ENCODE results near the gene PHOX2A. TPM values are rescaled to one million over a fixed set of nuclear protein-coding genes. Genes with fewer than 3 reads are reported as not detected.

Gene PHOX2A
- total RNA-seq, 1 experiment from 2014 or later, result not detected

DNA sequence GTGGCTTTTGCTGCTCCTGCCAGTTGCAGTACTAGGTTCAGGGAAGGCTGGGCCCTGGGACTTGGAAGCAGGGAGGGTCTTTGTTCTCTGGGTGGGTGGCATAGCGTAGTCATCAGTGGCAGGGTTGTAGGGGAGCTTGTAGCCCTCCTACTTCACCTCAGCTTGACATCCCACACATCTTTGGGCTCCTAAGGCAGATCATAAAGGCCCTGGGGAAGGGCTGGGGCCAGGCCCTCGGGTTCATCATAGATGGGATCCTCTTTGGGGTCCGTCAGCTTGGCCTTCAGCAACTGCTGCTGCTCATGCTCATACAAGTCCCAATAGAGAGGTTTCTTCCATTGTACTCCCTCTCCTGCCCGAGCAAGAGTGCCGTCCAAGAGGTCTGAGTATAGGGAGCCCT, 6.0 kb upstream of the PHOX2A start:
- no peak for DNase-seq (ENCODE audit: low read depth)

DNA sequence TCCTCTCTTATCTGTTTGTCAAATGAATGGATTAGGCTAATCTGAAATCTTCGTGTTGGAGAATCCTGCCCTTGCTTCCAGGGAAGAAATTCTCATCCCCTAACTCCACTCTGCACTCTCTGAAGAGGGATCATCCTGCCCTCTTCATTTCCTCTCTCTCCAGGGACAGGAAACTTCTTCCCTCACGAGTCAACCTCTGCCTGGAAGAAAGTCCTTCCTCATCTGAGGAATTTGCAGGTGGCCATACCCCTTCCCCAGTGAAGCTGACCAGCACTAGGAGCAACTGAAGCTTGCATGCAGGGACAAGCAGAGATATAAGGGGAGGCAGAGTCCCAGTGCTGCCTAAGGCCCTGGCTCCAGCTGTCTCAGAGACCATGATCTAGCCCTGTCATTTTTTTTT, 3.6 kb upstream of the PHOX2A start:
- DNase-seq (ENCODE audit: low read depth), result no peak

DNA sequence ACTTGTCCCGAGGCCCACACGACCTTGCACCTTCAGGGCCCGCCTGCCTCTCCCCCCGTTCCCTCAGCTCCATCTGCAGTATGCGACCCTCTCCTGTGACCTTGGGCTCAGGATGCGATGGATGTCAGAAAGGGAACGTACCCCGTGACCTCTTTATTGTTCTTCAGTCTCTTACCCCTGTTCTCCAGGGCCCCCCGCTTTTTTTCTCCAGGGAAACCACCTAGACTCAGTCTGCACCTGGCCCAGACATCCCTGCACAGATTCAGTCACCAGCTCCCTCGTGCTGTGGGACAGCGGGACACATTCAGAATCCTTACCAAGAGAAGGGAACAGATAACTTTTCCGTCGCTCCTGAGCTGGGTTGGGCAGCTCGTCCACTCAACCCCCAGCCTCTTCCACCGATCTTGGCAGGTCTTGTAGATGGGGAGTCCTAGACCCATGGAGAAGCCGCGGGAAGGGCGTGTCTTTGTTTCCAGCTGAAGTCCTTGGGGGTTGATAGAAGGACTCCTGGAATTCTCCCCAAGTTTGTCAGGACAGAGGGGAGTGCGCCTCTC, 1.4 kb upstream of the PHOX2A start:
- DNase-seq (ENCODE audit: low read depth), result no peak

DNA sequence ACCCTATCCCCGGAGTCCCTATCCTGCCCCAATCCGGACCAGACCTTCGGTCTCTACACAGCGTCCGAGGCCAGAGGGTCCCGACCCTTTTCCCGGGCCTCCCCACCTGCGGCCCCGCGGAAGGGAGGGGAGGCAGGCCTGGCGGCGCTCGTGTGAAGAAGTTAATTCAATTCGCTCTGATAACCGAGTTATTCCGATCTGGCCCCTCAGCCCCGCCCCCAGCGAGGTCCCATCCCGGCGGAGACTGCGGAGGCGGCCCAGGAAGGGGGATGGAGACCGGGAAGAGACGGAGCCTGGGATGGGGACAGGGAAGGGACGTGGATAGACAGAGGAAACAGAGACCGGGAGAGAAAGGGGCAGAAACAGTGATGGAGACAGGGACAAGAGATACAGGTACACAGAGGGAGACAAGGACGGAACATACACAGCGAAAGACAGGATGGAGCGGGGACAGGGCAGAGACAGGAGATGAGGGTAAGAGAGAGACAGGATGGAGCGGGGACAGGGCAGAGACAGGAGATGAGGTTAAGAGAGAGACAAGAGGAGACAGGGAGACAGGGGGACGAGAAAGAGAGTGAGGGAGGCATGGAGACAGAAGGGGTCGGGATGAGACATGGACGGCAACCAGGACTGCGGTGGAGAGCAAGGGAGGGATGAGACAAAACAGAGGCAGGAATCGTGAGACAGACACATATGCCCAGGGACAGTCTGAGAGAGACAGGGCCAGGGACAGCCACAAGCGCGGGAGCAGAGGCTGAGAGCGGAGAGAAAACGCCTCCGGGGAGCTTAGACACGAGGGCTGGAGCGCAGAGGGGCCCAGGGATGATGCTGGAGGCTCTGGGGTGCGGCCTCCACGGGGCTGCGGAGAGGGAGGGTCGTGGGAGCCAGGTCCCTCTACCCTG, 636 bp upstream of the PHOX2A start:
- no peak for DNase-seq (ENCODE audit: low read depth)

DNA sequence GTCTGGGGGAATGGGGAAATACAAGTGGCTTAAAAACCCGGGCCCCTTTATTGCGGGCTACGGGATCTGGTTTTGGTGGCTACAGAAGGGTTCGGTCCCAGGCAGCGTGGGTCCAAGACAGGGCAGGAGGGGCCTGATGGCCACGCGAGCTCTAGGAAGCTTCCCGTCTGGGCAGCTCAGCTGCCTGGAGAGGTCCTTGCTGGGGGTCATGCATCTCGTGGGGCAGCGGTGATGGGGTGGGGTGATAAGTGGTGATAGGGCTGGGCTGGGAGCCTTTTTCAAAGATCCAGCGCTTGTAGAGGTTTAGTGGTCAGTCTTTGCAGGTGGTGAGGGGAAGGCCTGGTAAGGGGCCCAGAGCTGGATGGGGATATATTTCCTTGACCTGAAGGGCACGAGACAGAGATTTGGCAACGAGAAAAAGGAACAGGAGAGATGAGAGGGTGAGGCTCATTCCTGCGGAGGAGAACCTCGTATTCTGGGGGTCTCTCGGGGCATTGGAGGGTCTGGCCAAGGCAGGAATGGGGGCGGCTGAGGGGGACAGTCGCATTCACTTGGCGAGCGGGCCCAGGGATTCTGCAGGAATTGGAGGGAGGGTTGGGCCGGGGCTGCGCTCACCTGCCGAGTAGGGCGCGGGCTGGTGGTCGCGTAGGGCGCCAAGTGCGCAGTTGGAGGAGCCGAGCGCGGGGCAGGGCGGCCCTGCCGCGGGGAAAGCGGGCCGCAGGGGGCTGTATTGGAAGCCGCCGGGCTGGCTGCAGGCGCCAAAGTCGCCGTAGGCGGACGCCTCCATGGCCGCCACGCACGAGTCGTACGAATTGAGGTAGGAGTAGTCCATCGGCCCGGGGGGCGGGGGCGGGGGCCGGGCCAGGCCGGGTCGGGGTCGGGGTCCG, 560 bp downstream of the PHOX2A start:
- no peak for DNase-seq (ENCODE audit: low read depth)

DNA sequence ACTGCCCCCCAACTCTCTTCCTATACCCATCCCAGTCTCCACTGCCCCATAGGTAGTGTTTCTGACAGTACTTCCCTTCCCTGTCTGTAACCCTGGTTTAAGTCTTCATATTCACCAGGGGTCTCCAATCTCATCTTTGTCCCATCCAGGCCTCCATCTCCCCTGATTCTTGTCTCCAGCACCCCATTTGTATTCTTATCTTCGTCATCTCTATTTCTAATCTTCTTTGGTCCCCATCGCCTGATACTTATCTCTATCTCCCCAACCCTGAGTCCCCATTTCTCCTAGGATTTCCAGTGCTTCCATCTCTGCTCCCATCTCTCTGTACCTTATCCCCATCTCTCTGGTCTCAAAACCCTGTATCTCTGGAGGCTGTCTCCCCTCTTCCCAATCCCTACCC, 1.8 kb downstream of the PHOX2A start:
- no peak for DNase-seq (ENCODE audit: low read depth)

DNA sequence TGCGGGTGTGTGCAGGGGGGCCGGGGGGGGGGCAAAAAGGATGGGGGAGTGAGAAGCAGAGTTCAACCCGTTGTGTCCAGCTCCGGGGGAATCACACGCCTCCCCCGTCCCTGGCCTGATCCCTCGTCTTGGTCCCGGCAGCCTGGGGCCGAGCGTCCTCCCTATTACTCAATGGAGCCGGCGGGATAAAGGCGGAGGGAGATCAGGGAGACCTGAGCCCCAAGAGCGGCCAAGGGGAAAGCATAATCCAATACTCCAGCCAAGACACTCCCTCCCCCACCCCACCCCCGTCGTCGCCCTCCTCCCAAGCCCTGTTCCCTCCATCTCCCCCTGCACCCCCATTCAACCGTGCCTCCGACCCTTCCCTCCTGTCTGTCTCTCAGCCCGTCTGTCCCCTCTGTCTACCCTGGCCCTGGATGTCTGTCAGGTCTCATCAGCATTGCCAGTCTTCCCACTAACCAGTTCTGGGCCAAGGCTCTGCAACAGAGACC, 2.6 kb downstream of the PHOX2A start:
- DNase-seq (ENCODE audit: low read depth), result no peak

DNA sequence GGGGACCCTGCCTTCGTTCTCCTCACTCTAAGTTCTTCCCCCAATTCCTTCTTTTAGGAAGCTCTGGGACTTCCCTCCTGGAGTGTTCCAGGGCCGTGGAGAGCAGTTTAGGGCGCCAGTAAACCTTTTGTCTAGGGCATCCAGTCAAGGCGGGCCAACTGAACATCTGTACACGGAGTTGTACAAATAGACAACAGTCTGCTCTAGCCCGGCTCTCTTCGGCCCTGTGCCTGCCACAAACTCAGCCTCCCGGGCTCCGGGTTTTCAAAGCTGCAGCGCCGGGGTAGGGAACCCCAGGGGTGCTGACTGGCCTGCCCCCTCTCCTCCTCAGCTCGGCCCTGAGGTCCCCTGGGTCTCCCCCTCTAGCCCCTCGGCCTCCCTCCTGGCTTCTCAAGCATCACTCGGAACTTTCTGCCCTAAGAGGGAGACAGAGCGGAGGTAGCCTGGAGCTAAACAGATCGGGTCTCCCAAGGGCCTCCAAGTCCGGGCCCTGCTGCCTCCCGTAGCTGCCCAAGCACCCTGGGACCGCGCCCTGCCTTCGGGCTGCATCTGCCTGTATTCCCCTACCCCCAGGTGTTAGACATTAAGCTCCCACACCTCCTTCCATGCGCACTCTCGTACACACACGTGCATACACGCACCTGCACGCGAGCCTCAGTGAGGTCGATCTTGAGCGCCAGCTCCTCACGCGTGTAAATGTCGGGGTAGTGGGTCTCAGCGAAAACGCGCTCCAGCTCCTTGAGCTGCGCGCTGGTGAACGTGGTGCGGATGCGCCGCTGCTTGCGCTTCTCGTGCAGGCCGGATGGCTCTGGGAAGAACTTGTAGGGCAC, 3.3 kb downstream of the PHOX2A start:
- DNase-seq (ENCODE audit: low read depth), result no peak

DNA sequence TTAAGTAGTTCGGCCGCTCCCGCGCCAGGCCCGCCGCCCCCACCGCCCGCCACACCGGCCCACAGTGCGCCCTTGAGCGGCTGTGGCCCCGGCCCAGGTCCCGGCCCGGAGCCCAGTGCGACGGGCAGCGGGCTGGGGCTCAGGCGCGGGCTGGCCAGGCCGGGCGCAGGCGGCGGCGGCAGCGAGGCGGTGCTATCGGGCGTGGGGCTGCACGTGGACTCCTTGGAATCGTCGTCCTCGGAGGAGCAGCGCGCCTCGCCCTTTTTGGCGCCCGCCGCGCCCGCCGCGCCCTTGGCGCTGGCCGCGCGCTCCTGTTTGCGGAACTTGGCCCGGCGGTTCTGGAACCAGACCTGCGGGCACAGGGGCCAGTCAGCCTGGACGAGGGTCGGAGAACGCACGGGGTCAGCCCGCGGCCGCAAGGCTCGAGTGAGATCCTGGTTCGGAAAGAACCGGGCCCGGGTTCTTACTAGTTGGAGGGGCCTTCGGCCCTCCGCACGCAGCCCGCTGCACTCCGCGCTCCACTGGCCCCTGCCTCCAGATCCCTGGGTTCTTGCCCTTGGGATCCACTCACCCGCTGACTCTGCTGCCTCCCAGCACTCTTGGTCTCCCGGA, 4.0 kb downstream of the PHOX2A start:
- DNase-seq (ENCODE audit: low read depth), result no peak

DNA sequence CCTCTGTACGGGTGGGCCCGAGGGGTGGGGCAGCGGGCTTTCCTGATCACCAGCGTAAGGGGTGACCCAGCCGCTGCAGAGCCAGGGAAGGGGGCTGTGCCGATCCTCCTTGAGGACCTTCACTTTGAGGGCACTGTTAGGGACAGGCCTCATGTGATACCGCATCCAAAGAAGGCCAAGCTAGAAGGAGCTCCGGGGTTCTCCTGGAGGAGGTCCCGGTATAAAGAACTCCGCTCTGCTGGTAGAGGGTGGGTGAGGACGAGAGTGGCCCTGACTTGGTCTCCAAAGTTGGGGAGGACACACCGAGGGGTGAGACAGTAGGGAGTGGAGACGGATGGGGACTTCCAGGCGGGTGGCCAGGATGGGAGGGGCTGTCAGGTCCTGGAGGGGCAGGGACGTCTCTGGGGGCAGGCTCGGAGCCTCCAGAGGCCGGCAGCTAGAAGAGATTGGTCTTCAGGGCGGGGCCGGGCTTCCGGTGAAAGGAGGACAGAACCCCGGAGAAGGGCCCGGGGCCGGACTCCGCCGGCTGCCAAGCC, 4.6 kb downstream of the PHOX2A start:
- DNase-seq (ENCODE audit: low read depth), result peak; percentile 81

DNA sequence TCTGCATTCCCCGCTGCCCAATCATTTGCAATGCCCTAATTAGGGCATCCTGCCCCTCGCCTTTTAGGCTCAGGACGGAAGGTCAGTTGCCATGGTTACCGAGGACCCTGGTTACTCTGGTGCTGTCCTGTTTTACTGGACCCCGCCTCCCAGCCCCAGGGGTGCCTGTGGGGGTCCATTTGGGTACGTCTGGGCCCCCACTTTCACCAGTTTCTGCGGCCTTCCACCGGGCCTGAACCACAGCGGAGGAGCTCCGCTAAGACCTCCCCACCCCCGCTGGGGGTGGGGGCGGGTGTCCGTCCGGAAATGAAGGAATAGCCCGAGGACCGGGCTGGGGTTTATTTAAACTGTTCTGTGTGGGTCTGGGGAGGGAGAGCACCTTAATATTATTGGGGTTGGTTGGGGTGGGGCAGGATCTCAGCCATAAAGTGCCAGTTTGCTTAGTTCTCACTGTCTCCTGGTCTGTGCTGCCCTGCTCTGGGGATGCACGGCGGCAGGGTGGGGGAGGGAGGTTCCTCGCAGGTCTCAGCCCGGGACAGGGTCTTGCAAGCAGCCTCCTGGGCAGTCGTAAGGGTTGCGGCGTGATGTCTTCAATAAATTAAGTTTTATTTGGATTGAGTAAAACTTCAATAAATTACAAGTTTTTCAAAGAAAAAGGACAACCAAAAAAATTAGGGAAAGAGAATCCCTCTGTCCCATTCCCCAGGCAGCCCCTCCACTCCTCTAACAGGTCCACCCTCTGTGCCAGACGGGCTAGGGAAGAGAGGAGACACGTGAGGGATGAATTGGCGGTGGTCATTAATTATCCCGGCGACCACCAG, 5.3 kb downstream of the PHOX2A start:
- DNase-seq (ENCODE audit: low read depth), result no peak

DNA sequence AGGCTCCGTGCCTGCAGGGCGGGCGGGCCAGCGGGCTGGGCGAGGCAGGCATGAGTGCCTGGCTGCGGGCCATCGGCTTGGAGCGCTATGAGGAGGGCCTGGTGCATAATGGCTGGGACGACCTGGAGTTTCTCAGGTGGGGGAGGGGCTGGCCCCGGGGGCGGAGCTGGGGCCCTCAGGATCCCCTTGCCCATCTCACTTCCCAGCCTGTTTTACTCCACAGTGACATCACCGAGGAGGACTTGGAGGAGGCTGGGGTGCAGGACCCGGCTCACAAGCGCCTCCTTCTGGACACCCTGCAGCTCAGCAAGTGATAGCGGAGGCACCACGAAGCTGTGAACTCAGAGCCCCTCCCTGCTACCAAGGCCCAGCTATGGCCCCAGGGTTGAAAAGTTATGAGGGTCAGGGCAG, 5.9 kb downstream of the PHOX2A start:
- DNase-seq (ENCODE audit: low read depth), result no peak

DNA sequence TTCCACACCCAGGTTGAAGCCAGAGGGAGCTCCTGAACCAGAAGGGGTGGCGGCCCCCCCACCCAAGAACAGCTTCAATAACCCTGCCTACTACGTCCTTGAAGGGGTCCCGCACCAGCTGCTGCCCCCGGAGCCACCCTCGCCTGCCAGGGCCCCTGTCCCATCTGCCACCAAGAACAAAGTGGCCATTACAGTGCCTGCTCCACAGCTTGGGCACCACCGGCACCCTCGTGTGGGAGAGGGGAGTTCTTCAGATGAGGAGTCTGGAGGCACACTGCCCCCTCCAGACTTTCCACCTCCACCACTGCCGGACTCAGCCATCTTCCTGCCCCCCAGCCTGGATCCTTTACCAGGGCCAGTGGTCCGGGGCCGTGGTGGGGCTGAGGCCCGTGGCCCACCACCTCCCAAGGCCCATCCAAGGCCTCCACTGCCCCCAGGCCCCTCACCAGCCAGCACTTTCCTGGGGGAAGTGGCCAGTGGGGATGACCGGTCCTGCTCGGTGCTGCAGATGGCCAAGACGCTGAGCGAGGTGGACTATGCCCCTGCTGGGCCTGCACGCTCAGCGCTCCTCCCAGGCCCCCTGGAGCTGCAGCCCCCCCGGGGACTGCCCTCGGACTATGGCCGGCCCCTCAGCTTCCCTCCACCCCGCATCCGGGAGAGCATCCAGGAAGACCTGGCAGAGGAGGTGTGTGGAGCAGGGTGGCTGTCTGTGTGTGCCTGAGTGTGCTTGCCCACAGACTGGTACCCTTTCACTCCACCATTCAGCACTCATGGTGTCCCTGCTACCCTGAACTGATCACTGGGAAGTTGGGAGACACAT, 6.7 kb downstream of the PHOX2A start:
- DNase-seq (ENCODE audit: low read depth), result no peak

DNA sequence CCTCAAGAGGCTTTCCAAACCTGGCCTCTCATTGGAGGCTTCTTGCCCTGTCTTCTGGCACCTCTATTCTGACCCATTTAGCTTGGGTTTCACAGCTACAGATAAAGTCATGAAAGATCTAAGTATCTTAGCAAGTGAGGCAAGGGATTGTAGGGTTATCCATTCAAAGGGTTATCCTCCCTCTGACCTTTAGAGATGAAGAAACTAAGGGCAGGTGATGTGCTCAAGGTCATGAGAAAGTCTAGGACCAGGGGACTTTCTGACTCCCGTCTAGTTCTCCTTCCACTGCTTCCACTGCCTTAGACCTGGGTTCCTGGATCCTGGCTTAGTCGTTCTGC, 7.2 kb downstream of the PHOX2A start:
- no peak for DNase-seq (ENCODE audit: low read depth)

DNA sequence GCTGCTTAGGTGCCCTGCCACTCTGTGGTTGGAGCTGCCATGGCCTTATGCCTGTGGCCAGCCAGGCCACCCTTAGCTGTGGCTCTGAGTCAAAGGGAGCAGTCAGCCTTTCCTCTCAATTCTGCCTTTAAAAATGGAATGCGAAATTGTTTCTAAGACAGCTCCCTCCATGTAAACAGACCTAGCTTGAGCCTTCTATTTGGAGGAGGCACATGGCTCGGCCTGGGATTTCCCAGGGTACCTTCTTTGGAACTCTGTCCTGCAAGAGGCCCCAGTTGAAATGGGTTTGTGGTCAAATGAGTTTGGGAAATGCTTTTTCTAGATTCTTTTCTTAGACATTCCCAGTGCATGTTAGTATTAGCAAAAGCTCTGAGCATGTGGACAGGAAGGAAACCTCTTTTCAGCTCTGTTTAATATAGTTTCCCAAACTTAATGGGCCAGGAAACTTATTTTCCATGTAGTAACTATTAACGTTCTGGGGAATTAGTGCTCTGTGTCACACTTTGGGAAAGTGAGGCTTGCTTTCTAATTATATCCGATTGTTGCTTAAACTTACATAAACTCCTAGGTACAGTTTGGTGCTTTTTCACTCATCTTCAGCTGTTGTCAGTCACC, 7.8 kb downstream of the PHOX2A start:
- DNase-seq (ENCODE audit: low read depth), result no peak

DNA sequence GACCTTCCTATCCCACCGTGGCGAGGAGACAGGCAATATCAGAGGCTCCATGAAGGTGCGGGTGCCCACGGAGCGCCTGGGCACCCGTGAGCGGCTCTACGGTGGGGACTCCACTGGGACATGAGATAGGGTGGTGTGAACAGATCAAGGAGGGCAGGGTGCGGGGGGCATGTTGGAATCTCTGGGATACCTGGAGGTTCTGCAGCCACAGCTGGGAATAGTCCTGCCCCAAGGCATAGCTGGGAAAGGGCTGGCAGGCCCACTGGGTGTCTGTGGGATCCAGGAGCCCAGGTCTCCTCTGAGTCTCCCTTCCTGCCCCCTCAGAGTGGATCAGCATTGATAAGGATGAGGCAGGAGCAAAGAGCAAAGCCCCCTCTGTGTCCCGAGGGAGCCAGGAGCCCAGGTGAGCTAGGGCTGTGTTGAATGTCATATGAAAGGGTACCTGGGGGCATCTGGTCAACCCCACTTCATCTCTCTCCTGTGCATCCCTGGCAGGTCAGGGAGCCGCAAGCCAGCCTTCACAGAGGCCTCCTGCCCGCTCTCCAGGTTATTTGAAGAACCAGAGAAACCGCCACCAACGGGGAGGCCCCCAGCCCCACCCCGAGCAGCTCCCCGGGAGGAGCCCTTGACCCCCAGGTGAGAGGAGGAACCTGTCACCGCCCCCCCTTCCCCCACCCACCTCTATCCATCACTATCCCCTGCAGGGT, 8.5 kb downstream of the PHOX2A start:
- DNase-seq (ENCODE audit: low read depth), result no peak

DNA sequence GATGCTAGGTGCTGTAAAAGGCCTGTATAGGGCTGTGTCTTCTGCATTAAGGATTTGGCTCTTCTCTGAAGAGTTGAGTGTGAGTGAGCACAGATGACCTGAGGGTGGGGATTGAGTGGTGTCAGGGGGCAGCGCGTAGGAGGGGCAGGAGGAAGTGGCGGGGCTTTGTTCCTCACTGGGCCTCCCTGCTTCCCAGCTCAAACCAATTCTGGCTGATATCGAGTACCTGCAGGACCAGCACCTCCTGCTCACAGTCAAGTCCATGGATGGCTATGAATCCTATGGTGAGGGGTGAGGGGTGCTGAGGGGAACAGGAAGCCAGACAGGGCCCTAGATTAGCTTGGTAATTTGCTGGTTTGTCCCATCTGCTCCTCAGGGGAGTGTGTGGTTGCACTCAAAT, 9.1 kb downstream of the PHOX2A start:
- DNase-seq (ENCODE audit: low read depth), result no peak

DNA sequence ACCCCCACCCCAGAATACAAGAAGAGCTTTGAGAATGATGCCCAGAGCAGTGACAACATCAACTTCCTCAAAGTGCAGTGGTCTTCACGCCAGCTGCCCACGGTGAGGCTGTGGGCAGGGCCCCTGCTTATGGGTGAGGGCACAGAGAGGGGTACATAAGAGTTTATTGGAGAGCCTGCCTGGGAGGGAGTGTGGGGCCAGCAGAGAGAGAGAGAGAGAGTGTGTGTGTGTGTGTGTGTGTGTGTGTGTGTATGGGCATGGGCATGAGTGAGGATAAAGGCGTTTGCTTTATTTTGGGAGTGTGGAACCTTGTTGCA, 9.5 kb downstream of the PHOX2A start:
- no peak for DNase-seq (ENCODE audit: low read depth)
